Subcutaneous adipose tissue (tissue), 4 donors: ENCODE data around the gene NLGN3. TPM values are rescaled to one million over a fixed set of nuclear protein-coding genes. Genes with fewer than 3 reads are reported as not detected.

ENCODE experiments used
- CTCF ChIP-seq: fragments of 450-650 bp; IDR thresholded peaks from one replicate; pipeline ENCODE4 v1.5.1; 2016; ENCODE audit warnings: low read depth, mild to moderate bottlenecking, control low read depth, antibody characterized with exemption, moderate library complexity
- total RNA-seq, 4 donors: library from RNA; depleted of rRNA; stranded (reverse); fragments of >200 nt; gene quantifications; one replicate each; pipeline ENCODE4 v1.1.0, GENCODE V29; 2016

NLGN3 gene
- total RNA-seq, 4 donors from 2014 or later, result 0.17 to 0.57 (median 0.22) TPM; not detected in 1

- no peak for TF ChIP-seq CTCF
Measured at GRCh38 chrX:71107762-71108360, 36.8 kb upstream of the NLGN3 start.

GRCh38 chrX:71109051-71109450 is 35.6 kb upstream of the NLGN3 start:
- no peak for TF ChIP-seq CTCF

GRCh38 chrX:71111141-71111843 is 33.3 kb upstream of the NLGN3 start, which contains the start of gene IL2RG:
Gene IL2RG, minus strand, starts transcription at chrX:71111577. Its CDS starts 38 bp downstream, at chrX:71111539.
- no peak for TF ChIP-seq CTCF

DNA sequence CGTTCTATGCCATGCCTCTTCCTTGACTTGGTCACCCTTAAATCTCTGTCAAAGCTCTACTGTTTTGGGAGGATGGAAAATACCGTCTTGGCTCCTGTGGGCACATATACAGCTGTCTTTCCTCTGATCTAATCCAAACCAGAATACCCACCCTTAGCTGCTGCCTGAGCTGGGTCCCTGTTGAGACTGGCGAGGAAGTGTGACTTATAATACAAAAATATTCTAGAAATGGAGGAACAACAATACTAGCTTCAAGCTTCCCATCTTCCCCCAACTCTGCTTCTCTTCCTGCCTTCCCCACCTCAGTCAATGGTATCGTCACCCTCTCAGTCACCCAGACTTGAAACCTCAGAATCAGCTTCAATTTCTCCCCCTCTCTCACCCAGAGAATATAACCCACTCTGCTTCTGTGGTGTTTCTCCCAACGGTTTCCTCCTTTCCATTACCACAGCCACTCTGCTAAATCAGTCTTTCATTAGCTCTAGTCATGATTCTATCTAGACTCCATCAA is 32.7 kb upstream of the NLGN3 start:
- TF ChIP-seq CTCF, result no peak

GRCh38 chrX:71117358-71117757 is 27.3 kb upstream of the NLGN3 start:
- no peak for TF ChIP-seq CTCF

DNA sequence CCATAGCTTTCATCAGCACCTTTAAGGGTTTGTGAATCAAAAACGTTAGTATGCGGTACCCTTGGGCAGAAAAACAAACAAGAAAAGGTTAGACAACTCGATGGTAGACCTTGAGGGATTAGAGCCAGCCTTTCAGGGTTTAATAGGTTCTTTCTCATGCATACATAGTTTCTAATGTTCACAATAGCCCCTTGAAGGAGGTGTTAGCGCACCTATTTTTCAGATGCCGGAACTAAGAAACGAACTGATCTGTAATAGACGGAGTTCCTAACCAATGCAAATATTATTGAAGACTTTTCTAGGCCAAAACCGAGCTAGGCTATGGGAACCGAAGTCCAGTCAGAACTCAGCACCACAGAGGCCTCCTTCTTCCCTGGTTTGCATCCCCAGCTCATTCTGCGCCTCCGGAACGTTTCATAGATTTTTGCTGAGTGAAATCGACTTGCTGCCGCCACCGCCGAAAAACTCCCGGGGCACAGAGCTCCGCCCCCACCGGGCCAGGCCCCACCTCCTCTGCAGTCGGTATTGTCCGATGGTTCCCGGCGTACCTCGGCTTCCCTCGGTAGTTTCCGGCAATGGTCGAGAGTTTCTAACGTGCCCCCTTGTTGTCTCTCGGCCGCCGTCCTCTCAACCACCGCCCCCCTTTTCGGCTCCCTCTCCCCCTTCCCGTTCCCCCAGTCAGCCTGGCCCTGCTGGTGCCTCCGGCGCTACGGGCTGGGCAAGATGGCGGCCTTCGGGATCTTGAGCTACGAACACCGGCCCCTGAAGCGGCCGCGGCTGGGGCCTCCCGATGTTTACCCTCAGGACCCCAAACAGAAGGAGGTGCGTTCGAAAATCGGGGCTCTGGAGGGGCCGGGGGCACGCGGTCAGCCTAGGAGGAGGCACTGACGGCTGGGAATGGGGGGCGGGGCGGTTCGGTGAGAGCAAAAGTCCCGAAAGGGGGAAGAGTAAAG is 26.3 kb upstream of the NLGN3 start, which contains the start of gene MED12:
TSS of gene MED12 (plus strand) at position 565 of the 953 bp plus-strand sequence. CDS start at position 724, 159 bp downstream.
- TF ChIP-seq CTCF, result no peak
